ENCODE data around the gene ALG1L2.
"Not testable (repeated sequence)": the region's sequence is repeated elsewhere in the genome, so short reads cannot be mapped to it uniquely, and the experiment has no call there.

ALG1L2 gene

GRCh38 chr3:130083363-130084090, 1.9 kb downstream of the ALG1L2 start:
- H3K4me3 ChIP-seq; H3K36me3 ChIP-seq (replicated peaks); H3K4me1 ChIP-seq; H3K27me3 ChIP-seq (ENCODE audit: low read depth); H3K9me3 ChIP-seq; DNase-seq (ENCODE audit: low spot score in 2 of 2); in situ Hi-C loops (cut with MboI; ENCODE audit: low sequenced_read_pairs): not testable (repeated sequence)

- in situ Hi-C loops (cut with MboI; ENCODE audit: low sequenced_read_pairs) = no loop called here
Observed at GRCh38 chr3:130084436-130084980, 2.9 kb downstream of the ALG1L2 start.

GRCh38 chr3:130085881-130086280, 4.2 kb downstream of the ALG1L2 start:
- Histone ChIP-seq H3K27me3 (ENCODE audit: low read depth) (no peaks in the 10 kb centered on the region), H3K4me1 (no peaks in the 10 kb centered on the region), H3K9me3 (no peaks in the 10 kb centered on the region), H3K4me3 (no peak overlapping the region), H3K36me3 (replicated peaks) (no peaks in the 10 kb centered on the region)
- DNase-seq (ENCODE audit: low spot score in 2 of 2) = no peak
- in situ Hi-C loops (cut with MboI; ENCODE audit: low sequenced_read_pairs) = no loop called here

More at GRCh38 chr3:130084436-130084980, 2.9 kb downstream of the ALG1L2 start:
- Histone ChIP-seq H3K9me3 (no peaks in the 10 kb centered on the region), H3K27me3 (ENCODE audit: low read depth) (no peaks in the 10 kb centered on the region), H3K4me3 (no peak overlapping the region), H3K4me1 (no peaks in the 10 kb centered on the region), H3K36me3 (replicated peaks) (no peaks in the 10 kb centered on the region)
- no peak for DNase-seq (ENCODE audit: low spot score in 2 of 2)

GRCh38 chr3:130086628-130087027, 5.0 kb downstream of the ALG1L2 start:
- in situ Hi-C loops (cut with MboI; ENCODE audit: low sequenced_read_pairs); H3K27me3 ChIP-seq (ENCODE audit: low read depth); H3K4me3 ChIP-seq; H3K9me3 ChIP-seq; H3K4me1 ChIP-seq; H3K36me3 ChIP-seq (replicated peaks); DNase-seq (ENCODE audit: low spot score in 2 of 2): not testable (repeated sequence)

GRCh38 chr3:130088061-130088460, 6.4 kb downstream of the ALG1L2 start:
- Histone ChIP-seq H3K27me3 (ENCODE audit: low read depth) (no peaks in the 10 kb centered on the region), H3K4me3 (no peak overlapping the region), H3K36me3 (replicated peaks) (no peaks in the 10 kb centered on the region), H3K9me3 (no peaks in the 10 kb centered on the region), H3K4me1 (no peaks in the 10 kb centered on the region)
- in situ Hi-C loops (cut with MboI; ENCODE audit: low sequenced_read_pairs) = no loop called here
- DNase-seq (ENCODE audit: low spot score in 2 of 2) = no peak

- H3K9me3 ChIP-seq; H3K4me3 ChIP-seq; DNase-seq (ENCODE audit: low spot score in 2 of 2); H3K36me3 ChIP-seq (replicated peaks); H3K4me1 ChIP-seq; in situ Hi-C loops (cut with MboI; ENCODE audit: low sequenced_read_pairs); H3K27me3 ChIP-seq (ENCODE audit: low read depth): not testable (repeated sequence)
Observed at GRCh38 chr3:130090681-130091080, 9.1 kb downstream of the ALG1L2 start.

GRCh38 chr3:130091958-130092357, 10.3 kb downstream of the ALG1L2 start:
- Histone ChIP-seq H3K36me3 (replicated peaks) (no peaks in the 10 kb centered on the region), H3K9me3 (no peaks in the 10 kb centered on the region), H3K27me3 (ENCODE audit: low read depth) (no peaks in the 10 kb centered on the region), H3K4me3 (no peak overlapping the region), H3K4me1 (no peaks in the 10 kb centered on the region)
- no peak for DNase-seq (ENCODE audit: low spot score in 2 of 2)
- in situ Hi-C loops (cut with MboI; ENCODE audit: low sequenced_read_pairs) = no loop called here

- Histone ChIP-seq H3K36me3 (replicated peaks) (no peaks in the 10 kb centered on the region), H3K4me3 (no peak overlapping the region), H3K27me3 (ENCODE audit: low read depth) (no peaks in the 10 kb centered on the region), H3K9me3 (no peaks in the 10 kb centered on the region), H3K4me1 (no peaks in the 10 kb centered on the region)
- in situ Hi-C loops (cut with MboI; ENCODE audit: low sequenced_read_pairs) = no loop called here
- DNase-seq (ENCODE audit: low spot score in 2 of 2) = peak in 1 of 2 experiments; percentile 42
Observed at GRCh38 chr3:130093741-130094391, 12.2 kb downstream of the ALG1L2 start.

- H3K36me3 ChIP-seq (replicated peaks); in situ Hi-C loops (cut with MboI; ENCODE audit: low sequenced_read_pairs); DNase-seq (ENCODE audit: low spot score in 2 of 2); H3K27me3 ChIP-seq (ENCODE audit: low read depth); H3K9me3 ChIP-seq; H3K4me1 ChIP-seq; H3K4me3 ChIP-seq: not testable (repeated sequence)
Observed at GRCh38 chr3:130094491-130094941, 12.9 kb downstream of the ALG1L2 start.

- H3K36me3 ChIP-seq (replicated peaks); H3K4me3 ChIP-seq; H3K27me3 ChIP-seq (ENCODE audit: low read depth); DNase-seq (ENCODE audit: low spot score in 2 of 2); H3K9me3 ChIP-seq; in situ Hi-C loops (cut with MboI; ENCODE audit: low sequenced_read_pairs); H3K4me1 ChIP-seq: not testable (repeated sequence)
Observed at GRCh38 chr3:130095858-130096257, 14.2 kb downstream of the ALG1L2 start.

GRCh38 chr3:130097096-130097495, 15.5 kb downstream of the ALG1L2 start:
- DNase-seq (ENCODE audit: low spot score in 2 of 2); H3K4me1 ChIP-seq; H3K36me3 ChIP-seq (replicated peaks); H3K27me3 ChIP-seq (ENCODE audit: low read depth); in situ Hi-C loops (cut with MboI; ENCODE audit: low sequenced_read_pairs); H3K4me3 ChIP-seq; H3K9me3 ChIP-seq: not testable (repeated sequence)

GRCh38 chr3:130097690-130098638, 16.3 kb downstream of the ALG1L2 start:
- DNase-seq (ENCODE audit: low spot score in 2 of 2); in situ Hi-C loops (cut with MboI; ENCODE audit: low sequenced_read_pairs); H3K27me3 ChIP-seq (ENCODE audit: low read depth); H3K9me3 ChIP-seq; H3K36me3 ChIP-seq (replicated peaks); H3K4me1 ChIP-seq; H3K4me3 ChIP-seq: not testable (repeated sequence)

- H3K36me3 ChIP-seq (replicated peaks); H3K9me3 ChIP-seq; H3K4me3 ChIP-seq; H3K27me3 ChIP-seq (ENCODE audit: low read depth); H3K4me1 ChIP-seq; in situ Hi-C loops (cut with MboI; ENCODE audit: low sequenced_read_pairs); DNase-seq (ENCODE audit: low spot score in 2 of 2): not testable (repeated sequence)
Observed at GRCh38 chr3:130098639-130099385, 17.2 kb downstream of the ALG1L2 start.

All from HAP-1 (cell line).